ENCODE data around the gene RIMOC1.

RIMOC1 gene

GRCh38 chr5:41870627-41871048, 33.5 kb upstream of the RIMOC1 start:
- POLR2A ChIA-PET: interaction anchor here (1.0 to 3.5 kb wide), 2 partner anchors 12 to 34 kb away, joined by 4 to 30 read pairs; partner anchors contain the start of gene RIMOC1
- Histone ChIP-seq H3K9me3 (ENCODE audit: control insufficient read depth, insufficient read depth, low read depth, low read length) (no peaks in the 10 kb centered on the region), H3K4me1 (ENCODE audit: control insufficient read depth, insufficient read depth, low read length) (peaks cover 4% of the 10 kb centered on the region), H3K4me3 (ENCODE audit: low read depth, low read length) (peak overlapping the region; percentile 84), H3K36me3 (ENCODE audit: control insufficient read depth in 2 of 2, insufficient read depth in 1 of 2, low read length in 2 of 2) (no peaks in the 10 kb centered on the region), H3K27ac (ENCODE audit: extremely low read depth, low read depth, low read length) (peak overlapping the region; percentile 87; the same call in 1 of the 2 replicates)
- CTCF ChIA-PET: interaction anchor here (1.3 kb wide), 1 partner anchor 52 kb away, joined by 3 read pairs; no protein-coding TSS in a partner anchor
- TF ChIP-seq ZBTB48 (tag by site-specific recombination; IDR thresholded peaks at IDR 0.05): no peak; the same call in 1 of the 2 replicates
- no peak for TF ChIP-seq ZNF138 (tag by site-specific recombination; IDR thresholded peaks at IDR 0.05; ENCODE audit: borderline replicate concordance)
- TF ChIP-seq ZNF423 (tag by site-specific recombination; IDR thresholded peaks at IDR 0.05): no peak
- TF ChIP-seq SCRT2 (tag by site-specific recombination; IDR thresholded peaks at IDR 0.05): peak; percentile 97
- no peak for TF ChIP-seq ZNF10 (tag by site-specific recombination; IDR thresholded peaks at IDR 0.05)
- no peak for TF ChIP-seq REST (tag by site-specific recombination; IDR thresholded peaks at IDR 0.05)
- no peak for TF ChIP-seq ATF2 (tag by site-specific recombination; IDR thresholded peaks at IDR 0.05; ENCODE audit: low read depth)
- TF ChIP-seq ZNF280D (tag by site-specific recombination; IDR thresholded peaks at IDR 0.05): no peak
- TF ChIP-seq ZNF223 (tag by site-specific recombination; IDR thresholded peaks at IDR 0.05): no peak
- TF ChIP-seq ZNF324 (tag by site-specific recombination; IDR thresholded peaks at IDR 0.05): no peak
- no peak for TF ChIP-seq TRIM28 (IDR thresholded peaks at IDR 0.05; ENCODE audit: borderline replicate concordance, low read length)
- TF ChIP-seq YY1 (tag by site-specific recombination; IDR thresholded peaks at IDR 0.05): no peak
- TF ChIP-seq KLF7 (tag by site-specific recombination; IDR thresholded peaks at IDR 0.05; ENCODE audit: borderline replicate concordance): no peak
- TF ChIP-seq WT1 (tag by site-specific recombination; IDR thresholded peaks at IDR 0.05): no peak
- peak; percentile 75 for TF ChIP-seq CTCF (tag by site-specific recombination; IDR thresholded peaks at IDR 0.05)
- TF ChIP-seq ZNF174 (tag by site-specific recombination; IDR thresholded peaks at IDR 0.05): no peak
- no peak for TF ChIP-seq ZNF449 (tag by site-specific recombination; IDR thresholded peaks at IDR 0.05)
- no peak; the same call in 1 of the 2 replicates for TF ChIP-seq ZSCAN30 (tag by site-specific recombination; IDR thresholded peaks at IDR 0.05)
- TF ChIP-seq ZNF24 (tag by site-specific recombination; IDR thresholded peaks at IDR 0.05): no peak
- TF ChIP-seq ZBTB44 (tag by site-specific recombination; IDR thresholded peaks at IDR 0.05): no peak
- no peak for TF ChIP-seq ZNF426 (tag by site-specific recombination; IDR thresholded peaks at IDR 0.05)
- no peak for TF ChIP-seq ZNF639 (tag by site-specific recombination; IDR thresholded peaks at IDR 0.05)
- no peak for TF ChIP-seq TCF7L2 (IDR thresholded peaks at IDR 0.05; ENCODE audit: borderline replicate concordance, low read depth, low read length)
- TF ChIP-seq MZF1 (tag by site-specific recombination; IDR thresholded peaks at IDR 0.05; ENCODE audit: borderline replicate concordance): peak; percentile 44; the same call in 1 of the 2 replicates
